H9 (cell line): ENCODE measurements around the gene HHEX. TPM values are rescaled to one million over a fixed set of nuclear protein-coding genes. Genes with fewer than 3 reads are reported as not detected.
"Not testable (repeated sequence)": the region's sequence is repeated elsewhere in the genome, so short reads cannot be mapped to it uniquely, and the experiment has no call there.

Experiments
- DNase-seq: peaks from one replicate; pipeline ENCODE4 v3.0.0-alpha.2; 2017
- H2AFZ ChIP-seq: one replicate; pipeline ENCODE4 v1.6.1; 2013; ENCODE audit warnings: mild to moderate bottlenecking, low read length, control low read depth, moderate library complexity
- H2AK5ac ChIP-seq: 2 replicates; pipeline ENCODE4 v1.6.1; 2013; ENCODE audit warnings: low read length, control low read depth, mixed read lengths; ENCODE audit not compliant: insufficient read length
- H2BK120ac ChIP-seq: one replicate; pipeline ENCODE4 v1.6.1; 2013; ENCODE audit warnings: low read depth, mild to moderate bottlenecking, low read length, control low read depth, inconsistent platforms; ENCODE audit not compliant: poor library complexity, severe bottlenecking
- H2BK12ac ChIP-seq: 2 replicates; pipeline ENCODE4 v1.6.1; 2013; ENCODE audit warnings: low read length, control low read depth, mixed read lengths, low read depth; ENCODE audit not compliant: insufficient read length
- H2BK15ac ChIP-seq: 2 replicates; pipeline ENCODE4 v1.6.1; 2013; ENCODE audit warnings: low read depth, low read length, control low read depth
- H2BK20ac ChIP-seq: one replicate; pipeline ENCODE4 v1.6.1; 2013; ENCODE audit warnings: low read depth, mild to moderate bottlenecking, low read length, control low read depth, inconsistent platforms; ENCODE audit not compliant: poor library complexity, severe bottlenecking
- H2BK5ac ChIP-seq: 2 replicates; pipeline ENCODE4 v1.6.1; 2013; ENCODE audit warnings: low read length, control low read depth, mixed read lengths; ENCODE audit not compliant: insufficient read length
- H3K14ac ChIP-seq: 2 replicates; pipeline ENCODE4 v1.6.1; 2013; ENCODE audit warnings: low read length, control low read depth; ENCODE audit not compliant: insufficient read depth
- H3K18ac ChIP-seq: 2 replicates; pipeline ENCODE4 v1.6.1; 2013; ENCODE audit warnings: low read depth, mild to moderate bottlenecking, mixed read lengths, low read length, control low read depth; ENCODE audit not compliant: insufficient read length
- H3K23ac ChIP-seq: 2 replicates; pipeline ENCODE4 v1.6.1; 2013; ENCODE audit warnings: low read length, control low read depth, mixed read lengths, low read depth; ENCODE audit not compliant: insufficient read length
- H3K23me2 ChIP-seq: 2 replicates; pipeline ENCODE4 v1.6.1; 2013; ENCODE audit warnings: low read depth, mild to moderate bottlenecking, mixed read lengths, low read length, control low read depth; ENCODE audit not compliant: insufficient read length, poor library complexity, severe bottlenecking
- H3K27ac ChIP-seq: 2 replicates; pipeline ENCODE4 v1.5.1; 2013; ENCODE audit warnings: low read length, control low read depth, mixed read lengths, low read depth; ENCODE audit not compliant: insufficient read length
- H3K27me3 ChIP-seq: 2 replicates; pipeline ENCODE4 v1.6.1; 2013; ENCODE audit warnings: low read length, control low read depth, inconsistent platforms; ENCODE audit not compliant: insufficient read depth
- H3K4ac ChIP-seq: 2 replicates; pipeline ENCODE4 v1.6.1; 2013; ENCODE audit warnings: low read depth, mild to moderate bottlenecking, control low read depth, inconsistent platforms, low read length, moderate library complexity
- H3K4me1 ChIP-seq: 2 replicates; pipeline ENCODE4 v1.6.1; 2013; ENCODE audit warnings: low read length, control low read depth, inconsistent platforms; ENCODE audit not compliant: insufficient read depth
- H3K4me2 ChIP-seq: 2 replicates; pipeline ENCODE4 v1.6.1; 2013; ENCODE audit warnings: low read length, control low read depth, mixed read lengths; ENCODE audit not compliant: insufficient read length, insufficient read depth
- H3K56ac ChIP-seq: 2 replicates; pipeline ENCODE4 v1.6.1; 2013; ENCODE audit warnings: low read depth, mild to moderate bottlenecking, mixed read lengths, low read length, control low read depth; ENCODE audit not compliant: insufficient read length
- H3K79me1 ChIP-seq: 2 replicates; pipeline ENCODE4 v1.6.1; 2013; ENCODE audit warnings: low read depth, mild to moderate bottlenecking, moderate library complexity, low read length, control low read depth, inconsistent platforms; ENCODE audit not compliant: insufficient read depth, poor library complexity, severe bottlenecking
- H3K79me2 ChIP-seq: 2 replicates; pipeline ENCODE4 v1.6.1; 2013; ENCODE audit warnings: low read length, control low read depth, inconsistent platforms; ENCODE audit not compliant: insufficient read depth
- H3K9ac ChIP-seq: 2 replicates; pipeline ENCODE4 v1.6.1; 2013; ENCODE audit warnings: low read length, control low read depth, mixed read lengths; ENCODE audit not compliant: insufficient read length; ENCODE audit errors: extremely low read depth
- H3K9me3 ChIP-seq: one replicate; pipeline ENCODE4 v1.6.1; 2013; ENCODE audit warnings: low read depth, low read length, inconsistent platforms; ENCODE audit not compliant: control insufficient read depth
- H3T11ph ChIP-seq: one replicate; pipeline ENCODE4 v1.6.1; 2013; ENCODE audit warnings: mild to moderate bottlenecking, low read length, control low read depth, inconsistent platforms
- H4K20me1 ChIP-seq: one replicate; pipeline ENCODE4 v1.6.1; 2013; ENCODE audit not compliant: control insufficient read depth, insufficient read length, insufficient read depth
- H4K5ac ChIP-seq: 2 replicates; pipeline ENCODE4 v1.6.1; 2013; ENCODE audit warnings: low read depth, mild to moderate bottlenecking, mixed read lengths, low read length, control low read depth; ENCODE audit not compliant: insufficient read length
- H4K8ac ChIP-seq: replicated peaks from 2 replicates; pipeline ENCODE4 v1.6.1; 2013; ENCODE audit warnings: low read length, control low read depth, mixed read lengths, low read depth; ENCODE audit not compliant: insufficient read length
- H4K91ac ChIP-seq: 2 replicates; pipeline ENCODE4 v1.6.1; 2013; ENCODE audit warnings: low read depth, mild to moderate bottlenecking, moderate library complexity, mixed read lengths, low read length, control low read depth; ENCODE audit not compliant: insufficient read length
- H3K27ac Mint-ChIP-seq, 3 experiments: 2 replicates in 2 of 3; 3 replicates in 1 of 3; pipeline ENCODE4 v1.8.0; 2020 to 2021; ENCODE audit warnings: mixed read lengths in 3 of 3, mild to moderate bottlenecking in 1 of 3, moderate library complexity in 1 of 3
- H3K27me3 Mint-ChIP-seq: 2 replicates; pipeline ENCODE4 v1.8.0; 2021; ENCODE audit warnings: low read depth, mild to moderate bottlenecking, moderate library complexity, mixed read lengths
- H3K36me3 Mint-ChIP-seq, 3 experiments: 2 replicates in 2 of 3; 3 replicates in 1 of 3; pipeline ENCODE4 v1.8.0; 2020 to 2021; ENCODE audit warnings: low read depth in 3 of 3, mixed read lengths in 3 of 3; ENCODE audit not compliant: insufficient read depth in 1 of 3
- H3K4me1 Mint-ChIP-seq, 2 experiments: 2 replicates each; pipeline ENCODE4 v1.8.0; 2020; ENCODE audit warnings: mixed read lengths in 2 of 2
- H3K4me3 Mint-ChIP-seq, 2 experiments: 2 replicates in 1 of 2; 3 replicates in 1 of 2; pipeline ENCODE4 v1.8.0; 2020 to 2021; ENCODE audit warnings: mild to moderate bottlenecking in 2 of 2, mixed read lengths in 2 of 2, moderate library complexity in 1 of 2
- H3K9me3 Mint-ChIP-seq, 2 experiments: 2 replicates in 1 of 2; 3 replicates in 1 of 2; pipeline ENCODE4 v1.8.0; 2020; ENCODE audit warnings: mild to moderate bottlenecking in 2 of 2, mixed read lengths in 2 of 2, moderate library complexity in 1 of 2
- WGBS: extraction: QIAGEN DNeasy Blood & Tissue Kit; methylation state at CpG from one replicate; pipeline ENCODE4 v1.1.7; 2013; ENCODE audit warnings: missing lambda C conversion rate, low lambda C conversion rate, mixed read lengths; ENCODE audit not compliant: insufficient read length; ENCODE audit errors: extremely low coverage; 5-methylcytosine and 5-hydroxymethylcytosine counted together
- total RNA-seq: library from RNA; stranded (reverse); gene quantifications from 2 replicates; pipeline ENCODE4 v1.2.1, GENCODE V29; 2021
- TF ChIP-seq, protein P1 (sequence below): fragments of 200-600 bp; sonication (generic); conservative IDR thresholded peaks from 3 replicates; pipeline ENCODE4 v1.8.0; 2021; ENCODE audit warnings: antibody characterized with exemption, mild to moderate bottlenecking

HHEX gene
- total RNA-seq, 1 experiment from 2014 or later = 2.2 TPM

GRCh38 chr10:92740762-92741161 lies 51.0 kb downstream of the HHEX start:
- Histone ChIP-seq H3K14ac (no peak overlapping the region), H3K4me1 (no peaks in the 10 kb centered on the region), H3K79me2 (no peaks in the 10 kb centered on the region), H2BK5ac (no peak overlapping the region), H3K9ac (no peak overlapping the region), H3K23ac (no peak overlapping the region), H3K79me1 (no peaks in the 10 kb centered on the region), H3K4me2 (no peak overlapping the region), H3K4ac (no peak overlapping the region), H4K5ac (no peak overlapping the region), H4K8ac (no peak overlapping the region), H2BK120ac (no peak overlapping the region), H3K56ac (no peak overlapping the region), H3K18ac (no peak overlapping the region), H4K20me1 (peaks cover 2% of the 10 kb centered on the region), H4K91ac (no peak overlapping the region), H3K9me3 (no peaks in the 10 kb centered on the region), H2BK15ac (no peak overlapping the region), H2AFZ (no peak overlapping the region), H2AK5ac (no peak overlapping the region), H3K27me3 (no peaks in the 10 kb centered on the region), H3T11ph (no peak overlapping the region), H2BK12ac (no peak overlapping the region), H2BK20ac (no peak overlapping the region), H3K27ac (no peak overlapping the region), H3K23me2 (no peaks in the 10 kb centered on the region)
- Mint-ChIP-seq H3K27me3 (peaks cover 16% of the 10 kb centered on the region), H3K4me3 (no peak overlapping the region), H3K9me3 (no peaks in the 10 kb centered on the region), H3K4me1 (no peaks in the 10 kb centered on the region), H3K27ac (no peak overlapping the region), H3K36me3 (no peaks in the 10 kb centered on the region)
- TF ChIP-seq, protein P1, sequence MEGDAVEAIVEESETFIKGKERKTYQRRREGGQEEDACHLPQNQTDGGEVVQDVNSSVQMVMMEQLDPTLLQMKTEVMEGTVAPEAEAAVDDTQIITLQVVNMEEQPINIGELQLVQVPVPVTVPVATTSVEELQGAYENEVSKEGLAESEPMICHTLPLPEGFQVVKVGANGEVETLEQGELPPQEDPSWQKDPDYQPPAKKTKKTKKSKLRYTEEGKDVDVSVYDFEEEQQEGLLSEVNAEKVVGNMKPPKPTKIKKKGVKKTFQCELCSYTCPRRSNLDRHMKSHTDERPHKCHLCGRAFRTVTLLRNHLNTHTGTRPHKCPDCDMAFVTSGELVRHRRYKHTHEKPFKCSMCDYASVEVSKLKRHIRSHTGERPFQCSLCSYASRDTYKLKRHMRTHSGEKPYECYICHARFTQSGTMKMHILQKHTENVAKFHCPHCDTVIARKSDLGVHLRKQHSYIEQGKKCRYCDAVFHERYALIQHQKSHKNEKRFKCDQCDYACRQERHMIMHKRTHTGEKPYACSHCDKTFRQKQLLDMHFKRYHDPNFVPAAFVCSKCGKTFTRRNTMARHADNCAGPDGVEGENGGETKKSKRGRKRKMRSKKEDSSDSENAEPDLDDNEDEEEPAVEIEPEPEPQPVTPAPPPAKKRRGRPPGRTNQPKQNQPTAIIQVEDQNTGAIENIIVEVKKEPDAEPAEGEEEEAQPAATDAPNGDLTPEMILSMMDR = no peak
- no CpG with 5 or more reads among the region's 3 CpGs for WGBS
- DNase-seq = no peak

DNA sequence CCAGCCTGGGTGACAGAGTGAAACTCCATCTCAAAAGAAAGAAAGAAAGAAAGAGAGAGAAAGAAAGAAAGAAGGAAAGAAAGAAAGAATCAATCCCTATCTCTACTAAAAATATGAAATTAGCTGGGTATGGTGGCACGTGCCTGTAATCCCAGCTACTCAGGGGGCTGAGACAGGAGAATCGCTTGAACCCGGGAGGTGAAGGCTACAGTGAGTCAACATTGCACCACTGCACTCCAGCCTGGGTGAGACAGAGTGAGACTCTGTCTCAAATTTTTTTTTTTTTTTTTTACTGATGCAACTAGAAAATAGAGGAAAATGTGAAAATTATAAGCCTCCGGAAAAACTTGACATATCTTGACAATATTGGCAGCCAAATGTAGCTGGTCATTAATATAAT lies 52.0 kb downstream of the HHEX start:
- WGBS = no CpG with 5 or more reads among the region's 4 CpGs
- H2BK12ac ChIP-seq, H2BK5ac ChIP-seq, H2AFZ ChIP-seq, H2BK20ac ChIP-seq, H3K79me2 ChIP-seq, DNase-seq, H2BK120ac ChIP-seq, H3K79me1 ChIP-seq, H3K9ac ChIP-seq, H4K20me1 ChIP-seq, H3K27me3 ChIP-seq, H3T11ph ChIP-seq, H3K9me3 ChIP-seq, H3K56ac ChIP-seq, H4K8ac ChIP-seq, H3K23me2 ChIP-seq, H3K4me1 ChIP-seq, H2BK15ac ChIP-seq, H3K36me3 Mint-ChIP-seq, H3K9me3 Mint-ChIP-seq, H3K23ac ChIP-seq, H4K5ac ChIP-seq, H3K27ac Mint-ChIP-seq, H3K14ac ChIP-seq, H3K4ac ChIP-seq, H4K91ac ChIP-seq, H3K4me1 Mint-ChIP-seq, H3K4me3 Mint-ChIP-seq, H3K18ac ChIP-seq, H3K4me2 ChIP-seq, H3K27ac ChIP-seq, H2AK5ac ChIP-seq: not testable (repeated sequence)
- peaks cover 16% of the 10 kb centered on the region for H3K27me3 Mint-ChIP-seq
